Measurements from ENCODE around the gene HAX1. TPM values are rescaled to one million over a fixed set of nuclear protein-coding genes. Genes with fewer than 3 reads are reported as not detected.
"Not testable (repeated sequence)": the region's sequence is repeated elsewhere in the genome, so short reads cannot be mapped to it uniquely, and the experiment has no call there.

HAX1 gene
- total and polyA plus RNA-seq, 2 experiments from 2014 or later = 169 to 172 TPM

- H3F3A ChIP-seq (ENCODE audit: insufficient read depth) = no peaks in the 10 kb centered on the region
- no peak within 1 kb of the TSS for H2AFZ ChIP-seq
- WGBS, 2 experiments (ENCODE audit: low coverage in 1 of 2, low lambda C conversion rate in 2 of 2, missing lambda C conversion rate in 2 of 2) = 43 to 51% methylated on average over 9 of the region's 9 CpGs
- H3K79me2 ChIP-seq (ENCODE audit: insufficient read depth) = no peaks in the 10 kb centered on the region
- 0 out of 2 replicates have a peak, but pooled peaks cover 6% of the 10 kb centered on the region for H3K27me3 ChIP-seq (replicated peaks; ENCODE audit: insufficient read depth)
- TF ChIP-seq EZH2 (IDR thresholded peaks at IDR 0.05; ENCODE audit: insufficient read depth, poor library complexity, severe bottlenecking) (no peak), EZH2phosphoT487 (IDR thresholded peaks at IDR 0.05; ENCODE audit: insufficient read depth, low read depth) (no peak)
- H3K4me1 ChIP-seq (ENCODE audit: insufficient read depth) = no peaks in the 10 kb centered on the region
- H3K27ac ChIP-seq = no peak within 1 kb of the TSS
- H3K36me3 ChIP-seq (ENCODE audit: low read depth) = no peaks in the 10 kb centered on the region
- in situ Hi-C loops (cut with MboI) = no loop called here
- H3K9me2 ChIP-seq (ENCODE audit: insufficient read depth) = no peaks in the 10 kb centered on the region
- DNase-seq = no peak
- H3K4me2 ChIP-seq (ENCODE audit: unreplicated experiment) = no peak within 1 kb of the TSS
- H3K9ac ChIP-seq = no peak within 1 kb of the TSS
- H3K4me3 ChIP-seq = no peak within 1 kb of the TSS
- no peaks in the 10 kb centered on the region for H3K9me3 ChIP-seq (ENCODE audit: low read depth)
- H4K20me1 ChIP-seq (ENCODE audit: insufficient read depth) = no peaks in the 10 kb centered on the region
Observed at GRCh38 chr1:154320882-154321608, 48.6 kb downstream of the HAX1 start, which contains the start of gene AQP10. TSS of gene AQP10 (plus strand) at chr1:154321093. CDS start at chr1:154321156, 63 bp downstream.

GRCh38 chr1:154321609-154321934 is 49.1 kb downstream of the HAX1 start:
- H3K9me2 ChIP-seq (ENCODE audit: insufficient read depth); H3K9ac ChIP-seq; H3F3A ChIP-seq (ENCODE audit: insufficient read depth); H3K27me3 ChIP-seq (replicated peaks; ENCODE audit: insufficient read depth); H3K4me1 ChIP-seq (ENCODE audit: insufficient read depth); H2AFZ ChIP-seq; in situ Hi-C loops (cut with MboI); H3K79me2 ChIP-seq (ENCODE audit: insufficient read depth); H3K36me3 ChIP-seq (ENCODE audit: low read depth); H3K4me3 ChIP-seq; H3K4me2 ChIP-seq (ENCODE audit: unreplicated experiment); DNase-seq; H3K27ac ChIP-seq; H4K20me1 ChIP-seq (ENCODE audit: insufficient read depth); H3K9me3 ChIP-seq (ENCODE audit: low read depth): not testable (repeated sequence)

GRCh38 chr1:154323493-154323892 is 51.1 kb downstream of the HAX1 start:
- no peaks in the 10 kb centered on the region for H4K20me1 ChIP-seq (ENCODE audit: insufficient read depth)
- H2AFZ ChIP-seq = no peak overlapping the region
- 69 to 73% methylated on average over 7 of the region's 7 CpGs for WGBS, 2 experiments (ENCODE audit: low coverage in 1 of 2, low lambda C conversion rate in 2 of 2, missing lambda C conversion rate in 2 of 2)
- in situ Hi-C loops (cut with MboI) = no loop called here
- no peaks in the 10 kb centered on the region for H3K36me3 ChIP-seq (ENCODE audit: low read depth)
- TF ChIP-seq EZH2 (IDR thresholded peaks at IDR 0.05; ENCODE audit: insufficient read depth, poor library complexity, severe bottlenecking) (no peak), EZH2phosphoT487 (IDR thresholded peaks at IDR 0.05; ENCODE audit: insufficient read depth, low read depth) (no peak)
- H3K27ac ChIP-seq = no peak overlapping the region
- H3K9me2 ChIP-seq (ENCODE audit: insufficient read depth) = no peaks in the 10 kb centered on the region
- H3K4me2 ChIP-seq (ENCODE audit: unreplicated experiment) = no peak overlapping the region
- H3F3A ChIP-seq (ENCODE audit: insufficient read depth) = no peaks in the 10 kb centered on the region
- H3K9me3 ChIP-seq (ENCODE audit: low read depth) = no peaks in the 10 kb centered on the region
- H3K4me3 ChIP-seq = no peak overlapping the region
- H3K79me2 ChIP-seq (ENCODE audit: insufficient read depth) = peaks cover 13% of the 10 kb centered on the region
- no peak overlapping the region for H3K9ac ChIP-seq
- H3K27me3 ChIP-seq (replicated peaks; ENCODE audit: insufficient read depth) = no peaks in the 10 kb centered on the region
- DNase-seq = no peak
- peaks cover 11% of the 10 kb centered on the region for H3K4me1 ChIP-seq (ENCODE audit: insufficient read depth)

GRCh38 chr1:154324241-154324640 is 51.8 kb downstream of the HAX1 start:
- H3K79me2 ChIP-seq (ENCODE audit: insufficient read depth) = peaks cover 20% of the 10 kb centered on the region
- no peaks in the 10 kb centered on the region for H3K9me3 ChIP-seq (ENCODE audit: low read depth)
- no peak for TF ChIP-seq EZH2phosphoT487 (IDR thresholded peaks at IDR 0.05; ENCODE audit: insufficient read depth, low read depth)
- no peak for TF ChIP-seq EZH2 (IDR thresholded peaks at IDR 0.05; ENCODE audit: insufficient read depth, poor library complexity, severe bottlenecking)
- H3K9ac ChIP-seq = peak overlapping the region; percentile 98; the same call in 1 of the 2 replicates
- in situ Hi-C loops (cut with MboI) = no loop called here
- H3K4me1 ChIP-seq (ENCODE audit: insufficient read depth) = peaks cover 15% of the 10 kb centered on the region
- no peaks in the 10 kb centered on the region for H3K9me2 ChIP-seq (ENCODE audit: insufficient read depth)
- no peak overlapping the region for H3K27ac ChIP-seq
- H3F3A ChIP-seq (ENCODE audit: insufficient read depth) = no peaks in the 10 kb centered on the region
- H2AFZ ChIP-seq = peak overlapping the region; percentile 90
- no peaks in the 10 kb centered on the region for H3K36me3 ChIP-seq (ENCODE audit: low read depth)
- H3K4me2 ChIP-seq (ENCODE audit: unreplicated experiment) = peak overlapping the region; percentile 78
- WGBS, 2 experiments (ENCODE audit: low coverage in 1 of 2, low lambda C conversion rate in 2 of 2, missing lambda C conversion rate in 2 of 2) = 26 to 30% methylated on average over 2 of the region's 2 CpGs
- peak overlapping the region; percentile 84; the same call in 1 of the 2 replicates for H3K4me3 ChIP-seq
- H4K20me1 ChIP-seq (ENCODE audit: insufficient read depth) = no peaks in the 10 kb centered on the region
- no peaks in the 10 kb centered on the region for H3K27me3 ChIP-seq (replicated peaks; ENCODE audit: insufficient read depth)
- DNase-seq = no peak
